HEK293 (cell line): ENCODE results near the gene NUBP1.

ENCODE experiments used
- BCL11A ChIP-seq: fragments of 450-650 bp; formaldehyde crosslinking; IDR thresholded peaks from 2 replicates; pipeline ENCODE4 v1.5.1; 2016; ENCODE audit warnings: low read depth, missing biosample characterization, missing genetic modification characterization
- GFI1B ChIP-seq: fragments of 450-650 bp; formaldehyde crosslinking; IDR thresholded peaks from 2 replicates; pipeline ENCODE4 v1.5.1; 2016; ENCODE audit warnings: missing biosample characterization, missing genetic modification characterization
- HOXA7 ChIP-seq: sonication (generic); formaldehyde crosslinking; IDR thresholded peaks from 2 replicates; pipeline ENCODE4 v1.8.1; 2022; ENCODE audit warnings: missing genetic modification reagents, borderline replicate concordance
- KLF10 ChIP-seq: fragments of 450-650 bp; IDR thresholded peaks from 2 replicates; pipeline ENCODE4 v1.5.1; 2018; ENCODE audit warnings: missing biosample characterization, mild to moderate bottlenecking, missing genetic modification characterization
- KLF8 ChIP-seq: fragments of 450-650 bp; formaldehyde crosslinking; IDR thresholded peaks from 2 replicates; pipeline ENCODE4 v1.5.1; 2016; ENCODE audit warnings: missing biosample characterization, missing genetic modification characterization
- MEIS1 ChIP-seq: sonication (generic); formaldehyde crosslinking; IDR thresholded peaks from 2 replicates; pipeline ENCODE4 v1.8.1; 2022; ENCODE audit warnings: missing genetic modification reagents, mild to moderate bottlenecking, borderline replicate concordance
- PRDM10 ChIP-seq: fragments of 450-650 bp; formaldehyde crosslinking; IDR thresholded peaks from 2 replicates; pipeline ENCODE4 v1.5.1; 2016; ENCODE audit warnings: missing biosample characterization, missing genetic modification characterization
- SP2 ChIP-seq: fragments of 450-650 bp; formaldehyde crosslinking; IDR thresholded peaks from 2 replicates; pipeline ENCODE4 v1.5.1; 2016; ENCODE audit warnings: missing biosample characterization, missing genetic modification characterization
- SP7 ChIP-seq: fragments of 450-650 bp; formaldehyde crosslinking; IDR thresholded peaks from 2 replicates; pipeline ENCODE4 v1.5.1; 2016; ENCODE audit warnings: missing biosample characterization, missing genetic modification characterization
- ZBTB21 ChIP-seq: fragments of 450-650 bp; formaldehyde crosslinking; IDR thresholded peaks from 2 replicates; pipeline ENCODE4 v1.5.1; 2017; ENCODE audit warnings: missing biosample characterization, missing genetic modification characterization
- ZFP69B ChIP-seq: fragments of 450-650 bp; formaldehyde crosslinking; IDR thresholded peaks from 2 replicates; pipeline ENCODE4 v1.5.1; 2016; ENCODE audit warnings: missing biosample characterization, missing genetic modification characterization
- ZNF16 ChIP-seq: fragments of 450-650 bp; formaldehyde crosslinking; IDR thresholded peaks from 2 replicates; pipeline ENCODE4 v1.5.1; 2016; ENCODE audit warnings: low read depth, missing biosample characterization, missing genetic modification characterization
- ZNF18 ChIP-seq: fragments of 450-650 bp; formaldehyde crosslinking; IDR thresholded peaks from 2 replicates; pipeline ENCODE4 v1.5.1; 2016; ENCODE audit warnings: missing biosample characterization, missing genetic modification characterization
- ZNF184 ChIP-seq: fragments of 450-650 bp; IDR thresholded peaks from 2 replicates; pipeline ENCODE4 v1.5.1; 2018; ENCODE audit warnings: missing biosample characterization, mild to moderate bottlenecking, missing genetic modification characterization
- ZNF24 ChIP-seq: fragments of 450-650 bp; formaldehyde crosslinking; IDR thresholded peaks from 2 replicates; pipeline ENCODE4 v1.5.1; 2016; ENCODE audit warnings: missing biosample characterization, missing genetic modification characterization
- ZNF266 ChIP-seq: fragments of 450-650 bp; formaldehyde crosslinking; IDR thresholded peaks from 2 replicates; pipeline ENCODE4 v1.5.1; 2016; ENCODE audit warnings: missing biosample characterization, missing genetic modification characterization, low read depth
- ZNF324 ChIP-seq: fragments of 450-650 bp; formaldehyde crosslinking; IDR thresholded peaks from 2 replicates; pipeline ENCODE4 v1.5.1; 2016; ENCODE audit warnings: missing biosample characterization, missing genetic modification characterization
- ZNF362 ChIP-seq: fragments of 450-650 bp; formaldehyde crosslinking; IDR thresholded peaks from 2 replicates; pipeline ENCODE4 v1.5.1; 2016; ENCODE audit warnings: missing biosample characterization, missing genetic modification characterization
- ZNF391 ChIP-seq: fragments of 450-650 bp; formaldehyde crosslinking; IDR thresholded peaks from 2 replicates; pipeline ENCODE4 v1.5.1; 2016; ENCODE audit warnings: low read depth, missing biosample characterization, missing genetic modification characterization, borderline replicate concordance
- ZNF449 ChIP-seq: fragments of 450-650 bp; formaldehyde crosslinking; IDR thresholded peaks from 2 replicates; pipeline ENCODE4 v1.5.1; 2017; ENCODE audit warnings: missing biosample characterization, mild to moderate bottlenecking, missing genetic modification characterization, moderate library complexity
- ZNF596 ChIP-seq: fragments of 450-650 bp; IDR thresholded peaks from 2 replicates; pipeline ENCODE4 v1.5.0; 2018; ENCODE audit warnings: missing biosample characterization, mild to moderate bottlenecking, missing genetic modification characterization, moderate library complexity
- ZNF645 ChIP-seq: fragments of 450-650 bp; formaldehyde crosslinking; IDR thresholded peaks from 2 replicates; pipeline ENCODE4; 2016; ENCODE audit warnings: missing biosample characterization, missing genetic modification characterization
- ZNF654 ChIP-seq: fragments of 450-650 bp; formaldehyde crosslinking; IDR thresholded peaks from 2 replicates; pipeline ENCODE4 v1.5.1; 2016; ENCODE audit warnings: low read depth, missing biosample characterization, missing genetic modification characterization
- ZXDB ChIP-seq: fragments of 450-650 bp; formaldehyde crosslinking; IDR thresholded peaks from 2 replicates; pipeline ENCODE4 v1.5.1; 2016; ENCODE audit warnings: missing biosample characterization, missing genetic modification characterization
- TF ChIP-seq, protein P1 (sequence below): fragments of 450-650 bp; IDR thresholded peaks from 2 replicates; pipeline ENCODE4 v1.5.1; 2018; ENCODE audit warnings: missing biosample characterization, mild to moderate bottlenecking, missing genetic modification characterization

NUBP1 gene

GRCh38 chr16:10738231-10739077 is 5.2 kb upstream of the NUBP1 start (continued):
- peak; percentile 75 for TF ChIP-seq ZNF449
- no peak for TF ChIP-seq ZNF266
- TF ChIP-seq, protein P1, sequence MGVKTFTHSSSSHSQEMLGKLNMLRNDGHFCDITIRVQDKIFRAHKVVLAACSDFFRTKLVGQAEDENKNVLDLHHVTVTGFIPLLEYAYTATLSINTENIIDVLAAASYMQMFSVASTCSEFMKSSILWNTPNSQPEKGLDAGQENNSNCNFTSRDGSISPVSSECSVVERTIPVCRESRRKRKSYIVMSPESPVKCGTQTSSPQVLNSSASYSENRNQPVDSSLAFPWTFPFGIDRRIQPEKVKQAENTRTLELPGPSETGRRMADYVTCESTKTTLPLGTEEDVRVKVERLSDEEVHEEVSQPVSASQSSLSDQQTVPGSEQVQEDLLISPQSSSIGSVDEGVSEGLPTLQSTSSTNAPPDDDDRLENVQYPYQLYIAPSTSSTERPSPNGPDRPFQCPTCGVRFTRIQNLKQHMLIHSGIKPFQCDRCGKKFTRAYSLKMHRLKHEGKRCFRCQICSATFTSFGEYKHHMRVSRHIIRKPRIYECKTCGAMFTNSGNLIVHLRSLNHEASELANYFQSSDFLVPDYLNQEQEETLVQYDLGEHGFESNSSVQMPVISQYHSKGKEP (tag by site-specific recombination) = no peak
- no peak for TF ChIP-seq HOXA7 (CRISPR knock-in tag)
- TF ChIP-seq ZNF645 (tag by site-specific recombination) = no peak
- 0 out of 2 replicates have a peak, but pooled peaks have one; percentile 16 for TF ChIP-seq ZNF654 (tag by site-specific recombination)
- TF ChIP-seq MEIS1 (CRISPR knock-in tag) = peak; percentile 45; the same call in 1 of the 2 replicates
- TF ChIP-seq SP2 (tag by site-specific recombination) = no peak
- TF ChIP-seq ZNF16 (tag by site-specific recombination) = peak; percentile 70; the same call in 1 of the 2 replicates
- peak; percentile 54 for TF ChIP-seq ZXDB (tag by site-specific recombination)
- peak; percentile 95 for TF ChIP-seq BCL11A (tag by site-specific recombination)
- 0 out of 2 replicates have a peak, but pooled peaks have one; percentile 31 for TF ChIP-seq PRDM10 (tag by site-specific recombination)
- peak; percentile 28; the same call in 1 of the 2 replicates for TF ChIP-seq ZFP69B
- TF ChIP-seq KLF8 = peak; percentile 77
- peak; percentile 92 for TF ChIP-seq ZNF362 (tag by site-specific recombination)
- peak; percentile 38; the same call in 1 of the 2 replicates for TF ChIP-seq KLF10 (tag by site-specific recombination)
- peak; percentile 62; the same call in 1 of the 2 replicates for TF ChIP-seq ZNF324 (tag by site-specific recombination)
- 0 out of 2 replicates have a peak, but pooled peaks have one; percentile 40 for TF ChIP-seq ZNF391
- TF ChIP-seq GFI1B = peak; percentile 59; the same call in 1 of the 2 replicates
- TF ChIP-seq SP7 (tag by site-specific recombination) = peak; percentile 90
- TF ChIP-seq ZNF24 (tag by site-specific recombination) = 0 out of 2 replicates have a peak, but pooled peaks have one; percentile 57
- TF ChIP-seq ZNF18 (tag by site-specific recombination) = 0 out of 2 replicates have a peak, but pooled peaks have one; percentile 11
- no peak for TF ChIP-seq ZNF596 (tag by site-specific recombination)
- TF ChIP-seq ZBTB21 (tag by site-specific recombination) = peak; percentile 13; the same call in 1 of the 2 replicates
- 0 out of 2 replicates have a peak, but pooled peaks have one; percentile 48 for TF ChIP-seq ZNF184 (tag by site-specific recombination)
